NCI-H524 treated with DMSO at 0.1 percent for 48 hours (cell line): ENCODE results near the gene HERPUD2.
"Not testable (repeated sequence)": the region's sequence is repeated elsewhere in the genome, so short reads cannot be mapped to it uniquely, and the experiment has no call there.

Experiments
- DNase-seq: peaks from one replicate; lab custom pipeline; 2025; lab: John Stamatoyannopoulos, UW

The HERPUD2 gene

GRCh38 chr7:35677582-35678356, 17.2 kb downstream of the HERPUD2 start:
- DNase-seq, result no peak

- DNase-seq, result no peak
Measured at GRCh38 chr7:35676211-35676610, 18.7 kb downstream of the HERPUD2 start.

- no peak for DNase-seq
Measured at GRCh38 chr7:35670856-35671569, 23.9 kb downstream of the HERPUD2 start.

GRCh38 chr7:35660411-35660810, 34.5 kb downstream of the HERPUD2 start:
- DNase-seq, result not testable (repeated sequence)

GRCh38 chr7:35658606-35659201, 36.2 kb downstream of the HERPUD2 start:
- no peak for DNase-seq

- DNase-seq, result no peak
Measured at GRCh38 chr7:35657125-35657524, 37.8 kb downstream of the HERPUD2 start.

GRCh38 chr7:35654558-35654957, 40.4 kb downstream of the HERPUD2 start:
- DNase-seq, result not testable (repeated sequence)

GRCh38 chr7:35652124-35652523, 42.8 kb downstream of the HERPUD2 start:
- no peak for DNase-seq

GRCh38 chr7:35650751-35651150, 44.2 kb downstream of the HERPUD2 start:
- no peak for DNase-seq

- DNase-seq, result no peak
Measured at GRCh38 chr7:35649711-35650110, 45.2 kb downstream of the HERPUD2 start.

GRCh38 chr7:35648367-35648766, 46.6 kb downstream of the HERPUD2 start:
- DNase-seq, result no peak

- DNase-seq, result no peak
Measured at GRCh38 chr7:35647171-35647574, 47.8 kb downstream of the HERPUD2 start.

GRCh38 chr7:35646289-35647023, 48.5 kb downstream of the HERPUD2 start:
- no peak for DNase-seq

- DNase-seq, result no peak
Measured at GRCh38 chr7:35645691-35646090, 49.2 kb downstream of the HERPUD2 start.

GRCh38 chr7:35630024-35630972, 64.6 kb downstream of the HERPUD2 start:
- no peak for DNase-seq

- peak; percentile 13 for DNase-seq
Measured at GRCh38 chr7:35624299-35625186, 70.4 kb downstream of the HERPUD2 start.

GRCh38 chr7:35623381-35623780, 71.6 kb downstream of the HERPUD2 start:
- DNase-seq, result no peak

GRCh38 chr7:35619863-35620262, 75.1 kb downstream of the HERPUD2 start:
- DNase-seq, result no peak

GRCh38 chr7:35617041-35617440, 77.9 kb downstream of the HERPUD2 start:
- no peak for DNase-seq

- no peak for DNase-seq
Measured at GRCh38 chr7:35613150-35613549, 81.8 kb downstream of the HERPUD2 start.
